ENCODE data around the gene ATP6V1B1. TPM values are rescaled to one million over a fixed set of nuclear protein-coding genes. Genes with fewer than 3 reads are reported as not detected.

ATP6V1B1 gene
- total RNA-seq = not detected

DNA sequence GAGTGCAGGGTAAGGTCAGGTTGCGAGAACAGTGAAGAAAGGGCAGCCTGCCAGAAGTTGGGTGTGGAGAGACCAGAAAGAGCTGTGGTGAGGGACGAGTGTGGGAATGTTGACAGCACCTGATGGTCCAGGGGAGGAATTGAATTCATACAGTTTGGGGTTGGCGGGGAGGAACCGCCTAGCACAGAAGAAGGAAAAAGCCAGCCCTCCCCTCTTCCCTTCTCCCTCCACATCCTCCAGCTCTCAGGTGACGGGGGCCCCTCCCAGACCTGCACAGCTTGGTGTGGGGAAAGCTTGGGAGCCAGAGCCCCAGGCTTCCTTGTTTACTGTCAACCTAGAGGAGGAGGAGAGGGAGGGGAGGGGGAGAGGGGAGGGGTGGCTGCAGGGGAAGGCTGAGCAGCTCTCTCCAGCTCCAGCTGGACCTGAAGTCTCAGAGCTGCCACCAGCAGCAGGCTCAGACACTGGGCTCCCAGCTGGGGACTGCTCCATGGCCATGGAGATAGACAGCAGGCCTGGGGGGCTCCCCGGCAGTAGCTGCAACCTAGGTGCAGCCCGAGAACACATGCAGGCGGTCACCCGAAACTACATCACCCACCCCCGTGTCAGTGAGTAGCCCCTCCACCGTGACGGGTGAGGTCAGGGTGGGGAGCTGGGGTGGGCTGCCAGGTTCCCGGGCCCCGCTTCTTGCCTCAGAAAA lies at the start of gene ATP6V1B1:
Gene ATP6V1B1, plus strand, starts transcription at position 433 of the 697 bp plus-strand sequence. Its CDS starts 55 bp downstream, at position 488.
- DNase-seq (ENCODE audit: low spot score in 2 of 2) (no peak), FAIRE-seq (no peak)

DNA sequence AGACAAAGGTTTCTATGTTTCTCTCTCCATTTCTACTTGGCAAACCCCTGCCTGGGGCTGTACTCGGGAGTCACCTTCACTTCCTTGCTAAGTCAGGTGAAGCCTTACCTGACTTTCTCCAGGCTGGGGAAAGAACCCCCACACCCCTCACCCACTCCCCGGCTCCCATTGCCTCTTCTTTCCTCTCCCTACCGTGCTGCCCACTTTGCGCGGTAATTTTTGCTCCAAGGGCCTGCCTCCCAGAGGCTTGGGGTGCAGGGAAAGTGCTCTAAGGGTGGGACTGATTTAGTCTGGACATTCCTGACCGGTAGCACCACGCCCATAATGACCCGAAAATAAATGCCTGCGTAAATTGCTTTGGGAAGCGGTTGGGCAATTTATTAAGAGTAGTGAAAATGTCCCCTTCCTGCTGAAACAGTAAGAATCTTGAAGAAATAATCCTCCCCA lies 49.1 kb upstream of the ATP6V1B1 start:
- no peak for FAIRE-seq
- no peak for DNase-seq (ENCODE audit: low spot score in 2 of 2)

- DNase-seq (ENCODE audit: low spot score in 2 of 2) = no peak
- no peak for FAIRE-seq
Measured at GRCh38 chr2:70887208-70887549, 48.5 kb upstream of the ATP6V1B1 start.

GRCh38 chr2:70887550-70888246 lies 48.0 kb upstream of the ATP6V1B1 start:
- FAIRE-seq (no peak), DNase-seq (ENCODE audit: low spot score in 2 of 2) (peak in 1 of 2 donors; percentile 49)

DNA sequence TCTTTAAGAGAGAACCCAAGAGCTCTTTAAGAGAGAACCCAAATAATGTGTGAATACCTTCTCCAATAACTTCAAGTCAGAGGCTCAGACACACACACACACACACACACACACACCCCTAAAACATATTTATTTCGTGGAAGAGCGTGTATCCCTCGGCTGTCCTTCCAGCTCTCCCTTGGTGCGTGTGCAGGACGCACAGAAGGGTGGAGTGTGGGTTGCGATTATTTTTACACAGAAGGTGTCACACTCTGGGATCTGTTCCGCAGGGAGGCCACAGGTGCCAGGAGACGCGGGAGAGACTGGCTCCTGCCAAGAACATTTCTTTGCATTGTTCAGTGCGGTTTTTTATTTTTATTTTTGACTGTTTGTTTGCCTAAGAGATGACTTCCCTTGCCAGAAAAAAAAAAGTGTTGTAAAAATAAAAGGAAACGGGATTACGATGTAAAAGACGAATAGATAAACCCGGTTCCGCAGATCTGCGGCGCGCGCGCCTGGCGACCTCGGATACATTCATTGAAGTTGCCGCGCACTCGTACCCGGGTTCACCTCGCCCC lies 47.3 kb upstream of the ATP6V1B1 start:
- FAIRE-seq (no peak), DNase-seq (ENCODE audit: low spot score in 2 of 2) (peak in 1 of 2 donors; percentile 17)

DNA sequence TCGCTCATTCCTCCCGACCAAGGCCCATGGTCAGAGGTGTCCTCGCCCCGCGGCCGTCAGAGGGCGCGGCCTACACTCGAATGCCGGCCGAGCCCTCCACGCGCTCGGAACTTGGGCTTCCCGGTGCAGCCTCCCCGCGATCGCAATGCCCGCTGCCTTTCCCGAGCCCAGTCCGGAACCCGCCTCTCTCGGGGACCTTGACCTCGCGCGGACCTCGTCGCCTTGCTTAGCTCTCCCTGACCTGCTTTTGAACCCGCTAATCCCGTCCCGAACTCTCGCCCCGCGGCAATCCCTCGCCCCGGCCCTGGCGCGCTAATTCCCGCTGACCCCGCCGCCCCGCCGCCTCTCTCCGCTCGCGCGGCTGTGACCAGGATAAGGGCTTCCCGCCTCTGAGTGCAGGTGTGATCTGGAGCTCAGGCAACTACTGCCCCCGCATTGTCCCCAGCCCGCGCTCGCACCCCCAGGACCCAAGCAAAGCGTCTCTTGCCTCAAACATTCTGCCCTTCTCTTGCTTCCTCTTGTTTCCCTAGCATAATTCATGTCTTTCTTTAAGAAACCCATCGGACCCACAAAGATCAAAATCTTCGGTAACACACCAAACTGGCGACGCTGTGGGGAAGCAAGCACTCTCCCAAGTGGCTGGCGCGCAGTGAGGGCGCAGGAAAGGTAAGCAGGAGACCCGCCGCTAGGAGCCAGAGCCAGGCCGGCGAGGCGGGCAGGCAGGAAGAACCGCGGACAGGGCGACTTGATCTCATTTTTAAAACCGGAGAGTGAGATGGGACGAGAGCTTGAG lies 46.6 kb upstream of the ATP6V1B1 start:
- DNase-seq (ENCODE audit: low spot score in 2 of 2) = peak in 1 of 2 donors; percentile 14

DNA sequence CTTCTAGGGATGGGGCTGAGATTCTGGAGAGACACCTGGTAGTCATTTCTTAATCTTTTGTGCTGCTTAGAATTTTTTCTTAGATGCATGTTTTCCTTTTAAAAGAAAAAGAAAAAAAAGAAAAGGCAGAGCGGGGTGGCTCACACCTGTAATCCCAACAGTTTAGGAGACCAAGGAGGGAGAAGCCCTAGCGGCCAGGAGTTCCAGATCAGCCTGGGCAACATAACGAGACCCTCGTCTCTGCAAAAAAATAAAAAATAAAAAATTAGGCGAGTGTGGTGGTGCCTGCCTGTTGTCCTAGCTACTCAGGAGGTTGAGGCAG lies 46.0 kb upstream of the ATP6V1B1 start:
- FAIRE-seq = no peak
- DNase-seq (ENCODE audit: low spot score in 2 of 2) = no peak

More for the DNA sequence above, 46.6 kb upstream of the ATP6V1B1 start:
- no peak for FAIRE-seq

GRCh38 chr2:70890469-70891065 lies 45.1 kb upstream of the ATP6V1B1 start:
- DNase-seq (ENCODE audit: low spot score in 2 of 2) (no peak), FAIRE-seq (no peak)

GRCh38 chr2:70891572-70892357 lies 43.9 kb upstream of the ATP6V1B1 start:
- no peak for FAIRE-seq
- no peak for DNase-seq (ENCODE audit: low spot score in 2 of 2)

- FAIRE-seq (no peak), DNase-seq (ENCODE audit: low spot score in 2 of 2) (no peak)
Measured at GRCh38 chr2:70892750-70893149, 43.0 kb upstream of the ATP6V1B1 start.

- DNase-seq (ENCODE audit: low spot score in 2 of 2) (no peak), FAIRE-seq (no peak)
Measured at GRCh38 chr2:70893186-70893585, 42.5 kb upstream of the ATP6V1B1 start.

GRCh38 chr2:70894765-70895164 lies 40.9 kb upstream of the ATP6V1B1 start:
- no peak for DNase-seq (ENCODE audit: low spot score in 2 of 2)
- FAIRE-seq = no peak

DNA sequence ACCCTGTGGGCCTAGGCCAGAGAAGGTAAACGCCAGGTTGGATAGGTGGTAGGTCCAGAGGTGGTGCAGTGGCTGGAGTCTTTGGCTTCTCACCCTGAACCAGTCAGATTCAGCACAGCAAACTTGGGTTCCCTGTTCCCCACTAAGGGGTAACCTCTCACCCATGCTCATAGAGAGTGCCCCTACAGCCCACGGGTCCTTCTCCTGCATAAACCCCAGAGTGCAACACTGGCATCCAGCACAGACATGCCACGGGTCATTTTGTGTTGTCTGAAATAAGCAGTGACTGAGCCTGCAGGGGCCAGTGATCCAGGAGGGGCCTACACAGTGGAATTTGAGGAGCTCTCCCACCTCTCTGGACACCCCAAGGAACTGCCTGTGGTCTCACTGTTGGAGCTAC lies 40.5 kb upstream of the ATP6V1B1 start:
- FAIRE-seq (no peak), DNase-seq (ENCODE audit: low spot score in 2 of 2) (no peak)

DNA sequence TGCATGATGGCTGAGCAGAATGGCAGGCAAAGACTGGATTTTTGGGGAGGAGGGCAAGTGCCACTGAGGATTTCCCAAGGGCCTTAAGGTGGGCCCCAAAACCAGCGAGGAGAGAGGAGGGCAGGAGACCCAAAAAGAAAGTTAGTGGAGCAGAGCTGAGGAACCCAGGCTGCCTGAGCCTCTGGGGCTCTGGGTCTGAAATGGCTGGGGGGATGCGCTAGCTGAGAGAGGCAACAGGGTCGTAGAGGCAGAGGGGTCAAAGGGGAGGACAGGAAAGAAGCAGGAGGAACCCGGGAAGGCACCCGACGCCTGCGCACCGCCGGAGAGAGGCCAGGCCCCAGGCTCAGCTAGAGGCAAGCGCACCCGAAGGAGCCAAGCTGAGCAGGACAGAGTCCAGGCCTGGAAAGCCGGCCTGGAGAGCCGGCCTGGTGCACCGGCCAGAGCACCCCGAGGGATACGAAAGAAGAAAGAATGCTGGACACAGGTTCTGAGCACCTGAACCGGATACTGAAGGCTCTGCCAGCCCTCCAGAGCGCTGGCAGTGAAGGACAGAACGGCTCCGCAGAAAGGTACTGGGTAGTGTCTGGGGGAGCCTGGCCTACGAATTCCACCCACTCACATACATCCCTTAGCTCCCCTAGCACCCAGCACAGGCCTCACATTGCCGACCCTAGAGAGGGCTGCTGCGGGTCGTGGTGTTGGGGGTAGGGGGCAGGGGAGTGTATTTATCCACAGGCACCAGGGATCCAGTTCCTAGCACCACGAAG lies 39.5 kb upstream of the ATP6V1B1 start:
- no peak for FAIRE-seq

GRCh38 chr2:70896765-70897202 lies 38.9 kb upstream of the ATP6V1B1 start:
- no peak for FAIRE-seq
- DNase-seq (ENCODE audit: low spot score in 2 of 2) = no peak

More for the DNA sequence above, 39.5 kb upstream of the ATP6V1B1 start:
- DNase-seq (ENCODE audit: low spot score in 2 of 2) = no peak

- FAIRE-seq (no peak), DNase-seq (ENCODE audit: low spot score in 2 of 2) (no peak)
Measured at GRCh38 chr2:70897203-70897976, 38.3 kb upstream of the ATP6V1B1 start.

DNA sequence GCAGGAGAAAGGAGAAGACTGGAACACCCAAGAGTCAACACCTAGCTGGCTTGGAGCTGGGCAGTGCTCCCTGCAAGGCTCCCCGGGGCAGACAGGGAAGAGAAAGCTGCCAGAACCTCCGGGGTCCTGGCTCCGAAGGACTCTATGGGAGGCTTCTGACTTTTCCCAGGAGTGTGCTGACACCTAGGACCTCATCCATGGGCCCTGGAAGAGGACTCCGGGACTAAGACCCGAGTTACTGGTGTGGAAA lies 37.8 kb upstream of the ATP6V1B1 start:
- DNase-seq (ENCODE audit: low spot score in 2 of 2) = no peak
- FAIRE-seq = no peak

DNA sequence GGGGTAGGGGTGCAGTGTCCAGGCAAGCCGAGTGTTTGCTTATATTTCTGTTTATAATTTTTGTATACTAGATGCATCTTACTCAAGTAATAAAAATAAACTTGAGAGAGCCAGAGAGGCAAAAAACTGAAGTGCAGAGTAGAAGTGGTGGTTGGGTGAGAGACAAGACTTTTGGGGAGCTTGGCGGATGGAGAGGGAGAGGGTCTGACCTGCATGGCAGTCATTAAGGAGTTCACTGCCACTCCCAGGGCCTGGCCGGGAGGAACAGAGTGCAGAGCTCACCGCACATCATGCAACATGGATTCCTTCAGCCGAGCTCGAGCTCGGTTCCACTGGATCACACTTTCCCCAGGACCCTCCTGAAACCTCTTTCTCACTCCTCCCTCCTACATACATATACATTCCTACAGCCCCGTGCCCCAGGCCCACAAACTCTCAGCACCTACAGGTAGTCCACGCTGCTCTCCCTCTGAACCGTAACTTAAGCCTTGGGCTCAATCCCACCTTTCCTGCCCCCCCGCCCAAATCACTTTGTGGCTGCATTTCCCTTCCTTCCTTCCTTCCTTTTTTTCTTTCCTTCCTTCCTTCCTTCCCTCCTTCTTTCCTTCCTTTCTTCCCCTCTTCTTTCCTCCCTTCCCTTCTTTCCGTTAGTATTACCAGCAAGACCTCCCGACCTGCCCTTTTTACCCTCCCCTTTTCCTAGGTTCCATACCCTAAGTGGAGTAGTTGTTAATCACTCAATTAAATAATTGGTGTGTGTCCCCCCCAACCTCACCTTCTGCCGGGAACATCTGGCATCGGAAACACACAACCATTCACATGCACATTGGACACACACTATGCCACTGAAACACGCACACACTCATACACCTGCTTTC lies 37.1 kb upstream of the ATP6V1B1 start:
- DNase-seq (ENCODE audit: low spot score in 2 of 2) (no peak), FAIRE-seq (no peak)
